Suprapubic skin (tissue), 4 donors: ENCODE data around the gene YOD1.

ENCODE experiments used
- EP300 ChIP-seq: sonication (generic); formaldehyde crosslinking; IDR thresholded peaks from one replicate; pipeline ENCODE4 v1.6.1; 2017; ENCODE audit warnings: antibody characterized with exemption
- POLR2A ChIP-seq, 2 donors: fragments of 450-650 bp; IDR thresholded peaks; one replicate each; pipeline ENCODE4 v1.6.1; 2017; ENCODE audit warnings: antibody characterized with exemption in 2 of 2, mild to moderate bottlenecking in 2 of 2, moderate library complexity in 2 of 2
- POLR2AphosphoS5 ChIP-seq, 3 donors: sonication (generic); formaldehyde crosslinking; IDR thresholded peaks; one replicate each; pipeline ENCODE4 v1.6.1; 2017; ENCODE audit warnings: antibody characterized with exemption in 3 of 3
- TF ChIP-seq, protein P1 (sequence below), 2 donors: fragments of 200-600 bp in 1 of 2; fragments of 450-650 bp in 1 of 2; sonication (generic) in 1 of 2; IDR thresholded peaks; one replicate each; pipeline ENCODE4 v1.5.1; 2016 to 2019; ENCODE audit warnings: antibody characterized with exemption in 2 of 2, mild to moderate bottlenecking in 1 of 2, moderate library complexity in 1 of 2

DNA sequence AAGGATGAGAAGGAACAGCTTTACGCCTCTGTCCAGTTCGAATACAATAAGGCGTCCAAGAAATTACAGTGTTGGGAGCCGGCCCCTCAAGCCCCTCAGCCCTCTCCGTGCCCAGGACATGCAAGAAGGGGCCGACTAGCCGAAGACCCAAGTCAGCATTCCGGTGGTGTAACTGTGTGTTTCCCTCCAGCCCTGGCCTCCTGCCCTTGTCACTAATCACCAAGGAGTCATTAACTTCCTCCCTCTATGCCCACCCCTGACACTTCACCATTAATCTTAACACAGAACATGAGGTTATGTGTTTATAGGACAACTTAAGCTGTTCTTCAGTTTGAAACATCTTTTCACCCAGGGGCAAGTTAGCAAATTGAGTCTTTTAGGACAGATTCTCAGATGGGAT, 21.2 kb upstream of the YOD1 start:
- TF ChIP-seq POLR2A (IDR thresholded peaks at IDR 0.05) (no peak), EP300 (no peak), POLR2AphosphoS5 (IDR thresholded peaks at IDR 0.05) (no peak)
- TF ChIP-seq, protein P1, sequence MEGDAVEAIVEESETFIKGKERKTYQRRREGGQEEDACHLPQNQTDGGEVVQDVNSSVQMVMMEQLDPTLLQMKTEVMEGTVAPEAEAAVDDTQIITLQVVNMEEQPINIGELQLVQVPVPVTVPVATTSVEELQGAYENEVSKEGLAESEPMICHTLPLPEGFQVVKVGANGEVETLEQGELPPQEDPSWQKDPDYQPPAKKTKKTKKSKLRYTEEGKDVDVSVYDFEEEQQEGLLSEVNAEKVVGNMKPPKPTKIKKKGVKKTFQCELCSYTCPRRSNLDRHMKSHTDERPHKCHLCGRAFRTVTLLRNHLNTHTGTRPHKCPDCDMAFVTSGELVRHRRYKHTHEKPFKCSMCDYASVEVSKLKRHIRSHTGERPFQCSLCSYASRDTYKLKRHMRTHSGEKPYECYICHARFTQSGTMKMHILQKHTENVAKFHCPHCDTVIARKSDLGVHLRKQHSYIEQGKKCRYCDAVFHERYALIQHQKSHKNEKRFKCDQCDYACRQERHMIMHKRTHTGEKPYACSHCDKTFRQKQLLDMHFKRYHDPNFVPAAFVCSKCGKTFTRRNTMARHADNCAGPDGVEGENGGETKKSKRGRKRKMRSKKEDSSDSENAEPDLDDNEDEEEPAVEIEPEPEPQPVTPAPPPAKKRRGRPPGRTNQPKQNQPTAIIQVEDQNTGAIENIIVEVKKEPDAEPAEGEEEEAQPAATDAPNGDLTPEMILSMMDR (IDR thresholded peaks at IDR 0.05): no peak
